MM.1S (cell line): Measurements from ENCODE around the gene CREG1.

ENCODE experiments used
- DNase-seq: peaks from one replicate; pipeline ENCODE4 v3.0.0-alpha.2; 2015
- H2AFZ ChIP-seq: fragments of 300-600 bp; sonication (generic); 2 replicates; pipeline ENCODE4 v1.6.0; 2016; ENCODE audit warnings: antibody characterized with exemption, low read length
- H3F3A ChIP-seq: fragments of 300-600 bp; sonication (generic); 2 replicates; pipeline ENCODE4 v1.6.1; 2016; ENCODE audit warnings: mild to moderate bottlenecking, antibody characterized with exemption, low read length, moderate library complexity, mixed read lengths; ENCODE audit not compliant: insufficient read depth
- H3K27ac ChIP-seq: fragments of 300-600 bp; sonication (generic); 2 replicates; pipeline ENCODE4 v1.5.1; 2016; ENCODE audit warnings: mild to moderate bottlenecking, low read length
- H3K27me3 ChIP-seq: fragments of 300-600 bp; sonication (generic); replicated peaks from 2 replicates; pipeline ENCODE4 v1.6.0; 2016; ENCODE audit warnings: low read length; ENCODE audit not compliant: insufficient read depth
- H3K36me3 ChIP-seq: fragments of 300-600 bp; sonication (generic); replicated peaks from 2 replicates; pipeline ENCODE4 v1.6.1; 2016; ENCODE audit warnings: mild to moderate bottlenecking, low read length, mixed read lengths; ENCODE audit not compliant: insufficient read depth
- H3K4me1 ChIP-seq: fragments of 300-600 bp; sonication (generic); 2 replicates; pipeline ENCODE4 v1.6.1; 2016; ENCODE audit warnings: low read length, mixed read lengths
- H3K4me2 ChIP-seq: fragments of 300-600 bp; sonication (generic); 2 replicates; pipeline ENCODE4 v1.6.0; 2016; ENCODE audit warnings: low read depth, low read length
- H3K4me3 ChIP-seq: fragments of 300-600 bp; sonication (generic); 2 replicates; pipeline ENCODE4 v1.5.1; 2016; ENCODE audit warnings: low read length, mixed read lengths
- H3K79me2 ChIP-seq: fragments of 300-600 bp; sonication (generic); 2 replicates; pipeline ENCODE4 v1.6.1; 2016; ENCODE audit warnings: mixed run types, low read length, mixed read lengths
- H3K9ac ChIP-seq: fragments of 300-600 bp; sonication (generic); 2 replicates; pipeline ENCODE4 v1.6.1; 2016; ENCODE audit warnings: low read length, mixed read lengths
- H3K9me2 ChIP-seq: fragments of 300-600 bp; sonication (generic); replicated peaks from 2 replicates; pipeline ENCODE4 v1.6.1; 2016; ENCODE audit warnings: mild to moderate bottlenecking, low read length, mixed read lengths; ENCODE audit not compliant: insufficient read depth
- H3K9me3 ChIP-seq: fragments of 300-600 bp; sonication (generic); replicated peaks from 2 replicates; pipeline ENCODE4 v1.6.1; 2016; ENCODE audit warnings: mild to moderate bottlenecking, low read length, mixed read lengths; ENCODE audit not compliant: insufficient read depth
- H4K20me1 ChIP-seq: fragments of 300-600 bp; sonication (generic); 2 replicates; pipeline ENCODE4 v1.6.1; 2016; ENCODE audit warnings: mild to moderate bottlenecking, low read length, moderate library complexity, mixed read lengths; ENCODE audit not compliant: insufficient read depth
- EZH2 ChIP-seq: fragments of 300-600 bp; sonication (generic); optimal IDR thresholded peaks from 2 replicates; pipeline ENCODE3; 2017; ENCODE audit warnings: low read depth, mild to moderate bottlenecking, antibody characterized with exemption, low read length, mixed read lengths
- EZH2phosphoT487 ChIP-seq: fragments of 300-600 bp; sonication (generic); IDR thresholded peaks from 2 replicates; pipeline ENCODE4 v1.6.1; 2018; ENCODE audit warnings: antibody characterized with exemption, low read length
- TF ChIP-seq, protein P1 (sequence below): fragments of 300-600 bp; sonication (generic); IDR thresholded peaks from 2 replicates; pipeline ENCODE4 v1.5.1; 2016; ENCODE audit warnings: antibody characterized with exemption, low read length, mixed read lengths

Gene CREG1

DNA sequence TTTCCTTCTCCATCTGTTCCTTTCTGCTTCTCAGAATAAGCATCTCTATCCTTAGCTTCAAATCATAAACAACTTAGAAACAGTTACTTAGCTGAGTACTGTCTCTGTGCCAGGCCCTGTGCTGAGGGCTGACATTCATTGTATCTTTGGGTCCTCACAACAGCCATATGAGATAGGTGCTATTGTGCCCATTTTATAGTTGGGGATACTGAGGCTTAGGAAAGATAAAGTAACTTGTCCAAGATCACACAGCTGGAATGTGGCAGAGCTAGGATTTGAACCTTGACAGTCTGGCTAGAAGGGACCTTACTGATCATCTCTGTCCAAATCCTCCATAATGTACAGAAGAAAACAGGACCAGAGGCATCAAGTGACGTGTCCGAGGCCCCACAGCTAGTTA, 60.2 kb downstream of the CREG1 start:
- Histone ChIP-seq H3F3A (peaks cover 6% of the 10 kb centered on the region), H3K4me3 (no peak overlapping the region), H3K27ac (no peak overlapping the region), H3K4me1 (peaks cover 18% of the 10 kb centered on the region), H2AFZ (no peak overlapping the region), H3K79me2 (no peaks in the 10 kb centered on the region), H3K27me3 (no peaks in the 10 kb centered on the region), H3K4me2 (no peak overlapping the region), H3K9me3 (no peaks in the 10 kb centered on the region), H3K9ac (no peak overlapping the region), H3K9me2 (no peaks in the 10 kb centered on the region), H3K36me3 (no peaks in the 10 kb centered on the region), H4K20me1 (no peaks in the 10 kb centered on the region)
- no peak for DNase-seq
- no peak for TF ChIP-seq EZH2phosphoT487
- TF ChIP-seq, protein P1, sequence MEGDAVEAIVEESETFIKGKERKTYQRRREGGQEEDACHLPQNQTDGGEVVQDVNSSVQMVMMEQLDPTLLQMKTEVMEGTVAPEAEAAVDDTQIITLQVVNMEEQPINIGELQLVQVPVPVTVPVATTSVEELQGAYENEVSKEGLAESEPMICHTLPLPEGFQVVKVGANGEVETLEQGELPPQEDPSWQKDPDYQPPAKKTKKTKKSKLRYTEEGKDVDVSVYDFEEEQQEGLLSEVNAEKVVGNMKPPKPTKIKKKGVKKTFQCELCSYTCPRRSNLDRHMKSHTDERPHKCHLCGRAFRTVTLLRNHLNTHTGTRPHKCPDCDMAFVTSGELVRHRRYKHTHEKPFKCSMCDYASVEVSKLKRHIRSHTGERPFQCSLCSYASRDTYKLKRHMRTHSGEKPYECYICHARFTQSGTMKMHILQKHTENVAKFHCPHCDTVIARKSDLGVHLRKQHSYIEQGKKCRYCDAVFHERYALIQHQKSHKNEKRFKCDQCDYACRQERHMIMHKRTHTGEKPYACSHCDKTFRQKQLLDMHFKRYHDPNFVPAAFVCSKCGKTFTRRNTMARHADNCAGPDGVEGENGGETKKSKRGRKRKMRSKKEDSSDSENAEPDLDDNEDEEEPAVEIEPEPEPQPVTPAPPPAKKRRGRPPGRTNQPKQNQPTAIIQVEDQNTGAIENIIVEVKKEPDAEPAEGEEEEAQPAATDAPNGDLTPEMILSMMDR: no peak
- no peak for TF ChIP-seq EZH2

DNA sequence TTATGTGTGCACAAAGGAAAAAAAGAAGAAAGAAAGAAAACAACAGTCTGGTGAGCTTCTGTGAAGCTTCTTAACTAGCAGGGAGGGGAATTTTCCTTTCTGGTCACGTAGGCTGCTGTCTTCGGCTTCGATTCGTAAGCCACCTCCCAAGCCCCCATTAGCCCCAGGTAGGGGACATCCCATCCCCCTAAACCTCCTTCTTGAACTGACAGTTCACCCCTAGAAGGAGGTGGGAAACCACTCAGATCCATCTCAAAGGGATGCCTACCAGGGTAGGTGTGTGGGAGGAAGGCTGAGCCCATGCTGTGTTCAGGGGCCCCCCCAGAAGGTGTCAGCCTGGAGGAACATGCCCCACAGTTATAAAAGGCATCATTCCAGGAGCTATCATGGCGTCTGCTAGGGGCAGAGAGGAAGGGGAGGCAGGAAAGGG, 61.1 kb downstream of the CREG1 start:
- peak overlapping the region; percentile 8; the same call in 1 of the 2 replicates for H3K4me3 ChIP-seq
- H3K4me1 ChIP-seq: peaks cover 18% of the 10 kb centered on the region
- H3F3A ChIP-seq: peaks cover 6% of the 10 kb centered on the region
- H3K9ac ChIP-seq: peak overlapping the region; percentile 34
- H3K27me3 ChIP-seq: no peaks in the 10 kb centered on the region
- no peaks in the 10 kb centered on the region for H3K36me3 ChIP-seq
- H3K4me2 ChIP-seq: peak overlapping the region; percentile 35
- TF ChIP-seq, protein P1: no peak
- peak overlapping the region; percentile 50 for H2AFZ ChIP-seq
- H3K9me2 ChIP-seq: no peaks in the 10 kb centered on the region
- H3K79me2 ChIP-seq: no peaks in the 10 kb centered on the region
- no peaks in the 10 kb centered on the region for H4K20me1 ChIP-seq
- no peaks in the 10 kb centered on the region for H3K9me3 ChIP-seq
- DNase-seq: no peak
- H3K27ac ChIP-seq: peak overlapping the region; percentile 65

DNA sequence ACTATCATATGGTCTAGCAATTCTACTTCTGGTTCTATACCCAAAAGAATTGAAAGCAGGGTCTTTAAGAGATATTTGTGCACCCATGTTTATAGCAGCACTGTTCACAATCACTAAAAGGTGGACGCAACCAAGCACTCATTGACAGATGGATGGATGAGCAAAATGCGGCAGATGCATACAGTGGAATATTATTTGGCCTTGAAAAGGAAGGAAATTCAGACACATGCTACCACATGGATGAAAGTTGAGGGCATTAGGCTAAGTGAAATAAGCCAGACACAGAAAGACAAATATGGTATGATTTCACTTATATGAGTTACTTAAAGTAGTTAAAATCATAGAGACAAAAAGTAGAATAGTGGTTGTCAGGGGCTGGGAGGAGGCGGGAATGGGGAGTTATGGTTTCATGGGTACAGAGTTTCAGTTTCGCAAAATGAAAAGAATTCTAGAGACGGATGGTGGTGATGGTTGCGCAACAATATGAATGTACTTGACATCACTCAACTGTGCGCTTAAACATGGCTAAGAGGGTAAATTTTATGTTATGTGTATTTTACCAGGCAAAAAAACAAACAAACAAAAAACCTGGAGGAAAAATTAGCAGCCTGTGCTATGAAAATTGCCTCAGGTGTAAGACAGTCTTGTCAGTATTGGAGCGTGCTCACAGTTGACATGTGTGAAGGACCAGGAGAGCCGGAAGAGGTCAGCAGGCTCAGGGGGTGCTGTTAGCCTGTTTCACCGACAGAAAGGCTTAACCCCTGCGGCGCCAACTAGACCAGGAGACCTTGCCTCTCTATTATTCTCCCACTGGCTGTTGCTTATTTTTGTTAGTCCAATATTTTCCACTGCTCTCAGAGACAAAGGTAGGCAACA, 61.7 kb downstream of the CREG1 start:
- H3K27ac ChIP-seq: peak overlapping the region; percentile 65
- H2AFZ ChIP-seq: peak overlapping the region; percentile 50
- no peaks in the 10 kb centered on the region for H3K36me3 ChIP-seq
- H3F3A ChIP-seq: peaks cover 6% of the 10 kb centered on the region
- H3K9ac ChIP-seq: peak overlapping the region; percentile 34
- peaks cover 18% of the 10 kb centered on the region for H3K4me1 ChIP-seq
- H3K9me2 ChIP-seq: no peaks in the 10 kb centered on the region
- H4K20me1 ChIP-seq: no peaks in the 10 kb centered on the region
- peak overlapping the region; percentile 35 for H3K4me2 ChIP-seq
- H3K4me3 ChIP-seq: peak overlapping the region; percentile 8; the same call in 1 of the 2 replicates
- DNase-seq: peak; percentile 77
- H3K9me3 ChIP-seq: no peaks in the 10 kb centered on the region
- no peaks in the 10 kb centered on the region for H3K79me2 ChIP-seq
- TF ChIP-seq EZH2: no peak
- TF ChIP-seq EZH2phosphoT487: no peak
- TF ChIP-seq, protein P1: no peak
- no peaks in the 10 kb centered on the region for H3K27me3 ChIP-seq
